BLaER1 (cell line): ENCODE data around the gene POTEB3.
"Not testable (repeated sequence)": the region's sequence is repeated elsewhere in the genome, so short reads cannot be mapped to it uniquely, and the experiment has no call there.

Experiments
- H3K27ac ChIP-seq: shearing (Covaris generic); formaldehyde crosslinking; 2 replicates; pipeline ENCODE4 v1.8.1; 2022
- H3K27me3 ChIP-seq: shearing (Covaris generic); formaldehyde crosslinking; 2 replicates; pipeline ENCODE4 v1.8.1; 2022
- H3K36me3 ChIP-seq: shearing (Covaris generic); formaldehyde crosslinking; 2 replicates; pipeline ENCODE4 v1.8.1; 2022
- H3K4me1 ChIP-seq: shearing (Covaris generic); formaldehyde crosslinking; 2 replicates; pipeline ENCODE4 v1.8.1; 2022
- H3K4me2 ChIP-seq: shearing (Covaris generic); formaldehyde crosslinking; 2 replicates; pipeline ENCODE4 v1.8.1; 2022
- H3K4me3 ChIP-seq: shearing (Covaris generic); formaldehyde crosslinking; 2 replicates; pipeline ENCODE4 v1.8.1; 2022
- H3K9ac ChIP-seq: shearing (Covaris generic); formaldehyde crosslinking; 2 replicates; pipeline ENCODE4 v1.8.1; 2022
- H3K9me3 ChIP-seq: shearing (Covaris generic); formaldehyde crosslinking; 2 replicates; pipeline ENCODE4 v1.8.1; 2022
- H4K20me1 ChIP-seq: shearing (Covaris generic); formaldehyde crosslinking; 2 replicates; pipeline ENCODE4 v1.8.1; 2022

The POTEB3 gene

DNA sequence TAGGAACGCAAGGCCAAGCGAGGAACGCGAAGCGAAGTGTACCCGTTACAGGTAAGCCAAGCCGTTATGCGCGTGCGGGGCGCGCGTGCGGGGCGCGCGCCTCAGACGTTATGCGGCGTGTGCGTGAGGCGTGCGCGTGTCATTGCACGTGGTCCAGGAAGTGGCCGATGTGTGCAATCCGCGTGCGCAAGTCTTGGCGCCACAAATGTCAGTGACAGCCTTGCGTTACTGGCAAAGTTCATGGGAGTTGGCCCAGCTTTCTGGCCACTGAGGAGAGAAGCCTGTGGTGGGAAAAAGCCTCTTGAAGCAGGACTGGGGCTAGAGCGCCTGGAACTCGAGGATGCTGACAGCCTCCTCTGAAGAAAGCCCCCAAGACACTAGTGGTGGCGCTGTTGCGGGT, at the start of gene POTEB3:
Gene POTEB3, minus strand, starts transcription at position 101 of the 400 bp plus-strand sequence. CDS start 488 bp downstream, outside the sequence.
- H3K4me1 ChIP-seq, H3K9me3 ChIP-seq: not testable (repeated sequence)

DNA sequence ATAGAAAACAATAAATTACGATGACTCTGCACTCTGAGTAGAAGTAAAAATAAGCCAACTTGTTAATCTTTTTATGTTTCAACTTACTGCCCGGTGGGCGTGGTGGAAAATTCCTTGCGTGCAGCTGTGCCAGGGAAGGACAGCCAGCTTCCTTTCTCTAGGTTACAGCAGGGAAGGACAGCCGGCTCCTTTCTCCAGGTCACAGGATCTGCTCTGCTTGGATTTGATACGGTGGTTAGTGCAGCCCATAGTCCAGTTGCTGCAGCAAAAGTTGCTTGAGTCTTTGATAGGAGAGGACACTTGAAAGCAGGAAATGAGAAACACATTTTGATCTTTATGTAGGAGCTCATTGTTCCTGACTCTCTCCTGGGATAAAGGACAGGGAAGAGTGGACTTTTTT, 13.4 kb upstream of the POTEB3 start:
- not testable (repeated sequence) for H4K20me1 ChIP-seq, H3K36me3 ChIP-seq, H3K9me3 ChIP-seq, H3K27ac ChIP-seq, H3K4me2 ChIP-seq, H3K27me3 ChIP-seq, H3K9ac ChIP-seq, H3K4me3 ChIP-seq, H3K4me1 ChIP-seq

More for the DNA sequence above, at the start of gene POTEB3:
- H3K4me2 ChIP-seq, H3K9ac ChIP-seq, H3K27me3 ChIP-seq, H4K20me1 ChIP-seq, H3K4me3 ChIP-seq, H3K36me3 ChIP-seq, H3K27ac ChIP-seq: not testable (repeated sequence)

DNA sequence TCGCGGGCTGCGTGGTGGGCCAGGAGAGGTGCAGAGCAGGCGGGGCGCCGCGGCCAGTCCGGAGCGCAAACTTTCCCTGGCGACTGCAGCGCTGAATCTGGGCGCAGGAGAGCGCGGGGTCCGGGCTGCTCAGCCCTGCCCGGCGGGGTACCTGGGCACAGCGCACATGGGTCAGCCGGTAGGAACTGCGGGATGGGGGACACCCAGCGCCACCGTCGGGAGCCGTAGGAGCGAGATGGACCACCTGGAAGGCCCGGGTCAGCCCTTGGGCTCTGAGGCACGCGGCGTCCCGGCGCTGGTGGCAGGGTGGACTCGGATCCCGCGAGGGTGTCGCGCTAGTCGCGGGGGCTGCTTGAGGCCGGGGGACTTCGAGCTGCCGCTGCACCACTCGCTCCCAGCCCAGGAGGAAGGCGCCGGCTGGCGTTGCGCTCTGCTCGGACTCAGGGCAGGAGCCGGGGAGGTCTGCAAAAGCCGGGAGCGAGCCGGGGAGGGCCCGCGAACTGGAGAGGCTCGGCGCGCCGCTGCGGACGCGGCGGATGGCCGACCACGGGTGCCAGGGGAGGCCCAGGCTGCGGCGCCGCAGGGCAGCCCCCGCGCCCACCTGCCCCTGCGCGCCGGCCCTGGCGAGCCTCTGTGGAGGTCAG, 11.7 kb upstream of the POTEB3 start:
- H3K36me3 ChIP-seq, H3K4me1 ChIP-seq, H3K4me3 ChIP-seq, H3K27ac ChIP-seq, H3K9me3 ChIP-seq, H3K27me3 ChIP-seq, H3K9ac ChIP-seq, H4K20me1 ChIP-seq, H3K4me2 ChIP-seq: not testable (repeated sequence)

DNA sequence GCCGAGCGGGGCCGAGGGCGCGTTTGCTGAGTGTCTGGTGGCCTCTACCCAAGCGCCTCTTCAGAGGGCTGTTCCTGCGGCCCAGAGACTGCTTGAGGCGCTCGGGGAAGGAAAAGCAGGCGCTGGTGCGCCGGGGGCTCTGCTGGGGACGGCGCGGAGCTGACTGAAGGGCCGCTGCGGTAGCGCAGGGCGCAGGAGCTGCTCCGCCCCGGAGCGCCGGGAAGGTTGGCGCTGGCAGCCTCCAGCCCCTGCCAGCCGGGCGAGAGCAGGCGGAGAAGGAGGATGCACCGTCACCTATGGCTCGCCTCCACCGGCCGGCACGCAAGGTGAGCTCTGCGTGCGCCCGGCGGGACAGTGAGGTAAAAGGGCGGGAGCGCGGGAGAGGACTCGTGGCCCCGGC, 11.2 kb upstream of the POTEB3 start:
- not testable (repeated sequence) for H4K20me1 ChIP-seq, H3K27ac ChIP-seq, H3K4me1 ChIP-seq, H3K4me2 ChIP-seq, H3K4me3 ChIP-seq, H3K36me3 ChIP-seq, H3K9ac ChIP-seq, H3K27me3 ChIP-seq, H3K9me3 ChIP-seq

DNA sequence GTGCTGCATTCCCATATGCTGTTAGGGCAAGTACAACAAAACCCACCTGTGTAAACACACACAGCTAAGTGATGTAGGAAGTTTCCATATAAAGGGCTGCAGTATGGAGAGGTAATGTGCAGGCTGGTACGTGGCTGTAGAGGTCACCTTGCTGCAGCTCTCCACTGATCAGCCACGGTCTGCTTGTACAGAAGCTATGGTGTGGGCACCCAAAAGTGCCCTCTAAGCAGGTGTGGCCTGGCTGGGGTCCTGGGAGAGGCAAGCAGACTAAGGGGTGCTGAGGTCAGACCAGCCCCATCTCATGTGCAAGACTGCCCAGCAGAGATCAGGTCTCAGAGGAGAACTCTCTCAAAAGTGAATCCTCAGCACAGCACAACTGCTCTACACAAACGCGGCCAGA, 32.9 kb downstream of the POTEB3 start:
- not testable (repeated sequence) for H3K4me1 ChIP-seq, H3K4me3 ChIP-seq, H4K20me1 ChIP-seq, H3K9ac ChIP-seq, H3K9me3 ChIP-seq, H3K36me3 ChIP-seq, H3K27ac ChIP-seq, H3K4me2 ChIP-seq, H3K27me3 ChIP-seq

DNA sequence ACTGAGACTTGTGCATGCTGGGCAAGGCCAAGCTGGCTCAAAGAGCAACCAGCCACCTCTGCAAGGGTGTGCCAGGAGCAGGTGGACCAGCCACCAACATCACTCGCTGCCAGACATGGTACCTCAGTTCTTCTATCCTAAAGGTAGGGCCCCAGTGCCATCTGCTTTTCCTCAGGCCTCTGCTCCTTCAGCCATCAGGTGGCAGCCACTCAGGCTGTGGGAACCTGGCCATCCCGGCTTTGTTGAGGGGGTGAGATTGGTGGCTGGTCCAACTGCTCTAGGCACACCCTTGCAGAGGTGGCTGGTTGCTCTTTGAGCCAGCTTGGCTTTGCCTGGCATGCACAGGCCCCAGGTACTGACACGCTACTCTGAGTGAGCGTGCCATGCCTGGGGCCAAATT, 38.8 kb downstream of the POTEB3 start:
- H3K36me3 ChIP-seq, H3K27ac ChIP-seq, H3K9me3 ChIP-seq, H4K20me1 ChIP-seq, H3K9ac ChIP-seq, H3K4me3 ChIP-seq, H3K4me2 ChIP-seq, H3K27me3 ChIP-seq, H3K4me1 ChIP-seq: not testable (repeated sequence)

DNA sequence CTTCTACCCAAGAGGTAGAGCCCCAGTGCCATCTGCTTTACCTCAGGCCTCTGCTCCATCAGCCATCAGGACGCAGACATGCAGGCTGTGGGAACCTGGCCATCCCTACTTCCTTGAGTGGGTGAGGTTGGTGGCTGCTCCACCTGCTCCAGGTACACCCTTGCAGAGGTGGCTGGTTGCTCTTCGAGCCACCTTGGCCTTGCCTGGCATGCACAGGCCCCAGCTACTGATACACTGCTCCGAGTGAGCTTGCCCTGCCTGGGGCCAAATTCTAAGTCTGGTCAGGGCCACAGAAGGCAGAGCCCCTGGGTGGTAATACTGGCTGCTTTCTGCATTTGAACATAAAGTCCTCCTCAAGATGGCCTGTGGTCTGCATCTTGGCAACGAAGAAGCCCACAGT, 41.2 kb downstream of the POTEB3 start:
- H4K20me1 ChIP-seq, H3K4me2 ChIP-seq, H3K27ac ChIP-seq, H3K4me3 ChIP-seq, H3K9ac ChIP-seq, H3K9me3 ChIP-seq, H3K27me3 ChIP-seq, H3K4me1 ChIP-seq, H3K36me3 ChIP-seq: not testable (repeated sequence)

DNA sequence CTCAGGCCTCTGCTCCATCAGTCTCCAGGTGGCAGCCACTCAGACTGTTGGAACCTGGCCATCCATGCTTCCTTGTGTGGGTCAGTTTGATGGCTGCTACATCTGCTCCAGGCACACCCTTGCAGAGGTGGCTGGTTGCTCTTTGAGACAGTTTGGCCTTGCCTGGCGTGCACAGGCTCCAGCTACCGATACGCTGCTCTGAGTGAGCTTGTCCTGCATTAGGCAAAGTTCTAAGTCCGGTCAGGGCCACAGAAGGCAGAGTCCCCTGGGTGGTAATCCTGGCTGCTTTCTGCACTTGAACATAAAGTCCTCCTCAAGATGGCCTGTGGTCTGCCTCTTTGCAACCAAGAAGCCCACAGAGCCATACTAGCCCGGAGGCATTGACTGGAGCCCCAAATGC, 41.8 kb downstream of the POTEB3 start:
- H3K27me3 ChIP-seq, H3K27ac ChIP-seq, H3K36me3 ChIP-seq, H4K20me1 ChIP-seq, H3K4me3 ChIP-seq, H3K4me2 ChIP-seq, H3K4me1 ChIP-seq, H3K9me3 ChIP-seq, H3K9ac ChIP-seq: not testable (repeated sequence)

DNA sequence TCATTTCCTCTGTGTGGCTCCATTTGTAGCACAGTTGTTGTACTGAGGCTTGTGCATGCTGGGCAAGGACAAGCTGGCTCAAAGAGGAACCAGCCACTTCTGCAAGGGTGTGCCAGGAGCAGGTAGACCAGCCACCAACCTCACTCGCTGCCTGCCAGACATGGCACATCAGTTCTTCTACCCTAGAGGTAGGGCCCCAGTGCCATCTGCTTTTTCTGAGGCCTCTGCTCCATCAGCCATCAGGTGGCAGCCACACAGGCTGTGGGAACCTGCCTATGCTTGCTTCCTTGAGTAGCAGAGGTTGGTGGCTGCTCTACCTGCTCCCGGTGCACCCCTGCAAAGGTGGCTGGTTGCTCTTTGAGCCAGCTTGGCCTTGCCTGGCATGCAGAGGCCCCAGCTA, 42.6 kb downstream of the POTEB3 start:
- H4K20me1 ChIP-seq, H3K27me3 ChIP-seq, H3K36me3 ChIP-seq, H3K4me3 ChIP-seq, H3K4me2 ChIP-seq, H3K4me1 ChIP-seq, H3K9me3 ChIP-seq, H3K27ac ChIP-seq, H3K9ac ChIP-seq: not testable (repeated sequence)

DNA sequence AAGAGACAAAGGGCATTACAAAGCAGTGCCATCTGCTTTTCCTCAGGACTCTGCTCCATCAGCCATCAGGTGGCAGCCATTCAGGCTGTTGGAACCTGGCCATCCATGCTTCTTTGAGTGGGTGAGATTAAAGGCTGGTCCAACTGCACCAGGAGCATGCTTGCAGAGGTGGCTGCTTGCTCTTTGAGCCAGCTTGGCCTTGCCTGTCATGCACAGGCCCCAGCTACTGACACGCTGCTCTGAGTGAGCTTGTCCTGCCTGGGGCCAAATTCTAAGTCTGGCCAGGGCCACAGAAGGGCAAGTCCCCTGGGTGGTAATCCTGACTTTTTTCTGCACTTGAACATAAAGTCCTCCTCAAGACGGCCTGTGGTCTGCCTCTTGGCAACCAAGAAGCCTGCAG, 43.1 kb downstream of the POTEB3 start:
- H3K36me3 ChIP-seq, H3K4me3 ChIP-seq, H3K4me2 ChIP-seq, H3K9ac ChIP-seq, H3K27ac ChIP-seq, H4K20me1 ChIP-seq, H3K27me3 ChIP-seq, H3K4me1 ChIP-seq, H3K9me3 ChIP-seq: not testable (repeated sequence)

DNA sequence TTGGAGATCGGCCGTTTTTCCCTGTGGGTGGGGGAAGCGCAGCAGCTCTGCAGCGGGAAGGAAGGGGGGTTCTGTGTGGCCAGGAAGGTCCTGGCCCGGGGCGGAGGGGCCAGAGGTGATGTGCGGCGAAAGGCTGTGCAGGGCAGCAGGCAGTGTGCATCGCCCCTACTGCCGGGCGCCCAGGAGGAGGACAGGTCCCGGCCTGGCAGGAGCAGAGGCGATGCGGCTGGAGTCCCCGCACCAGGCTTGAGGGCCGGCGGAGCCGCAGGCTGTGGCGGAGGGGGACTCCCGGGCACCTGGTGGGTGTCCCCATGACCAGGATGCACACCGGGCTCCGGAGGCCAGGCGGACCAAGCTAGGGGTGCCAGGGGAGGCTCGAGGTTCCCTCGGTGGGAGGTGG, 54.3 kb downstream of the POTEB3 start:
- H3K4me1 ChIP-seq, H3K4me3 ChIP-seq, H3K36me3 ChIP-seq, H3K9me3 ChIP-seq, H3K4me2 ChIP-seq, H4K20me1 ChIP-seq, H3K9ac ChIP-seq, H3K27me3 ChIP-seq, H3K27ac ChIP-seq: not testable (repeated sequence)

DNA sequence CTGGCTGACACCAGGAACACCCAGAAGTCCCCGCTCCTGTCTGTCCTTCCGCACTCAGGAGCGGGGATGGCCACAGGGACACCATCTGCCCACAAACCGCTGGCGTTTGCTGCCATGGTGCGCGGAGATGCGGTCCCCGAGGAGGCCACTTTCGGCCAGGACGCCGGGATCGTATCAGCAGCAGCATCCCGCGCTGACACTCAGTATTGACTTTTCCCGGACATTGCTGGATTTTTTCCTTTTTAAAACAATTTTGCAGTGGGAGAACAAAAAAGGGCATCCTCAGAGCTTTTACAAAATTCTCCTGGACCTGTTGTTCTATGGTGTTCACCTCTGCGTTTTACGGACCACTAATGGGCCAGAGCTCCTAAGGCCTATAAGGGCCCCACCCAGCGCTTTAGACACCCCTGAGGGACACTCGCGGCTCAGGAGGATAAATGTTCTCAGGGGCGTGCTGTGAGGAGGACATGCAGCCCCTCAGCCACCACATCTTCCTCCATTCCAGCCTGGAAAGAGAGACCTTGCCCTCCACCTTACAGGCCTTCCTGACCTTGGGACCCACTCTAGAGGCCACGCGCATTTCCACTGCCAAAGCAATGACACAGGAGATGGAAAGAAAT, 56.3 kb downstream of the POTEB3 start:
- not testable (repeated sequence) for H3K4me3 ChIP-seq, H3K4me1 ChIP-seq, H3K9me3 ChIP-seq, H3K27me3 ChIP-seq, H4K20me1 ChIP-seq, H3K36me3 ChIP-seq, H3K27ac ChIP-seq, H3K4me2 ChIP-seq, H3K9ac ChIP-seq

DNA sequence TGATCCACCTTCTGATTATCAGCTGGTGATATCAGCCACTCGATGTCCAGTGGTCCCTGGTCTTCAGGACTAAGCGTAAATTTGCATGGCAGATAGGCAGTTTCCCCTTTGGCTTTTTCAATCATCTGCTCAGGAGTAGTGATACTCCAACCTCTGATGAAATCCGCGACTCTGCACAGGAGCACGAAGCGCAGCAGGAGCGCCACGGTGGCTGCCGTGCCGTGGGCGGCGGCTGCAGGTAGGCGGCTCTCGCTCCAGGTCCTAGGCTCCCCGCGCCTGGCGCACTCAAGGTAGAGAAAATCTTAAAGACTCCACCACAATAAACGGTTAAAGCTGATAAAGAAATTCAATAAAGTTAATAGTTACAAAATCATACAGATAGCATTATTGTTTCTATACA, 66.6 kb downstream of the POTEB3 start:
- not testable (repeated sequence) for H3K27ac ChIP-seq, H3K4me1 ChIP-seq, H3K4me3 ChIP-seq, H3K9me3 ChIP-seq, H4K20me1 ChIP-seq, H3K9ac ChIP-seq, H3K36me3 ChIP-seq, H3K4me2 ChIP-seq, H3K27me3 ChIP-seq

DNA sequence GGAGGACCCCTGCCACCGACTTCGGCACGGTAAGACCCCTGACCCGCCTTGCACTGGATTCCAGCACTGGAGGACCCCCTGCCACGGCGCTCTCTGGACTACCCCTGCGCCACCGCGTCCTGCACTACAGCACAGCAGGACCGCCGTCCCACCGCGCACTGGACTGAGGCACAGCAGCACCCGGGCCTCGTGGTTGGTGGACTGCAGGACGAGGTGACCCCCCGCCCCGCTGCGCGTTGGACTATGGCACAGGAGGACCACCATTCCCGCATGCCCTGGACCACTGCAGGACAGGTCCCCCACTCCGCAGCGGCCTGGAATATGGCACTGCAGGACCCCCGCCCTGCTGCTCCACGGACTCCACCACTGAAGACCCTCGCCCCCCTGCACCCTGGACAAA, 71.1 kb downstream of the POTEB3 start:
- H3K4me1 ChIP-seq = not testable (repeated sequence)

DNA sequence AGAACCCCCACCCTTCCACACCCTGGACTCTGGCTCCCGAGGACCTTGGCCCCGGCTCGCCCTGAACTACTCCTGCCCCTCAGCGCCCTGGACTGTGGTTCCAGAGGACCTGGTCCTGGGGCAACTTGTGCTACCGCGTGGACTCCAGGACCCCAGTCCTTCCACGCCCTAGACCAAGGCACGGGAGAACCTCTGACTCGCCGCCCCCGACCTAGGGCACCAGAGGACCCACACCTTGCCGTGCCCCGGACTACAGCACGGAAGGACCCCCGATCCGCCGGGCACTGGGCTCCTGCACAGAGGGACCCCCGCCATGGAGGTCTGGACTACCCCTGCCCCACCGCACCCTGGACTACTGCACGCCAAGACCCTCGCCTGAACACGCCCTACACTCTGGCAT, 71.7 kb downstream of the POTEB3 start:
- not testable (repeated sequence) for H3K27me3 ChIP-seq, H3K9ac ChIP-seq

More for the DNA sequence above, 71.1 kb downstream of the POTEB3 start:
- H3K9ac ChIP-seq, H3K36me3 ChIP-seq, H3K27ac ChIP-seq, H4K20me1 ChIP-seq, H3K4me2 ChIP-seq, H3K4me3 ChIP-seq, H3K9me3 ChIP-seq, H3K27me3 ChIP-seq: not testable (repeated sequence)

More for the DNA sequence above, 71.7 kb downstream of the POTEB3 start:
- H3K4me2 ChIP-seq, H4K20me1 ChIP-seq, H3K36me3 ChIP-seq, H3K27ac ChIP-seq, H3K4me1 ChIP-seq, H3K9me3 ChIP-seq, H3K4me3 ChIP-seq: not testable (repeated sequence)
